ENCODE measurements around the gene XPC. TPM values are rescaled to one million over a fixed set of nuclear protein-coding genes. Genes with fewer than 3 reads are reported as not detected.

XPC gene
- polyA plus RNA-seq, 3 donors = 13.4 to 22.0 (median 15.5) TPM

DNA sequence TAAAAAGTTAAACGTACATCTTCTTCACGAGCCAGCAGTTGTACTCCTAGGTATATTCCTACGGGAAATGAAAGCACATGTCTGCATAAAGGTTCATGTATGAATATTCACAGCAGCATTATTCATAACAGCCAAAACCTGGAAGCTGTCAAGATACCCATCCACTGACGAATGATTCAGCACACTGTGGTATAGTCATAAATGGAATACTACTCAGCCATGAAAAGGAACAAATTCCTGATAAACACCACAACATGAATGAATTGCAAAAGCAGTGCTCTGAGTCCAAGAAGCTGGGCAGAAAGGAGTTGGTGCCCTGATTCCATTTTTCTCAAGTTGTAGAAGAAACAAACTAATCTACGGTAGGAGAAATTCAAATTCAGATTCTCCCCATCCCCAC, 49.7 kb downstream of the XPC start:
- intact Hi-C loops (cut with micrococcal nuclease) = loop anchor here in 1 of 2 donors (10.0 kb wide), 2 partner anchors 234 to 936 kb away; partner anchors contain the start of gene MRPS25
- Histone ChIP-seq H3K27me3 (ENCODE audit: control insufficient read depth in 2 of 2, insufficient read depth in 2 of 2, low read length in 2 of 2) (no peaks in the 10 kb centered on the region), H4K20me1 (ENCODE audit: insufficient read depth, low read length) (peaks cover 47% of the 10 kb centered on the region), H2AFZ (ENCODE audit: insufficient read depth, low read depth, low read length, poor library complexity, severe bottlenecking) (no peak overlapping the region), H3K9ac (ENCODE audit: insufficient read depth, low read length, poor library complexity, severe bottlenecking) (no peak overlapping the region), H3K9me3 (replicated peaks in 1 of 2; ENCODE audit: control insufficient read depth in 1 of 2, insufficient read depth in 1 of 2, low read length in 2 of 2) (no peaks in the 10 kb centered on the region), H3K36me3 (replicated peaks in 1 of 2; ENCODE audit: control insufficient read depth in 1 of 2, insufficient read depth in 2 of 2, low read length in 2 of 2) (peaks cover 43 to 66% of the 10 kb centered on the region in 2 donors), H3K79me2 (ENCODE audit: insufficient read depth, low read length) (peaks cover 46% of the 10 kb centered on the region), H3K4me1 (ENCODE audit: control insufficient read depth in 1 of 2, insufficient read depth in 2 of 2, low read length in 2 of 2) (peaks cover 19 to 22% of the 10 kb centered on the region in 2 donors), H3K4me2 (replicated peaks; ENCODE audit: extremely low read depth, low read length, poor library complexity, severe bottlenecking) (no peak overlapping the region), H3K4me3 (replicated peaks in 1 of 3; ENCODE audit: low read depth in 2 of 3, low read length in 3 of 3) (no peak overlapping the region), H3K27ac (ENCODE audit: low read depth in 1 of 2, low read length in 2 of 2) (no peak overlapping the region)
- H3K36me3 Mint-ChIP-seq = peaks cover 57 to 68% of the 10 kb centered on the region in 2 donors
- H3K9me3 Mint-ChIP-seq = no peaks in the 10 kb centered on the region
- H3K27ac Mint-ChIP-seq = no peak overlapping the region
- no peak for TF ChIP-seq CTCF (IDR thresholded peaks at IDR 0.05)
- WGBS (ENCODE audit: insufficient coverage) = 100% methylated on average over 1 of the region's 5 CpGs
- peaks cover 33% of the 10 kb centered on the region for H3K4me1 Mint-ChIP-seq
- H3K4me3 Mint-ChIP-seq = no peak overlapping the region
- peaks cover 0 to 2% (median 1%) of the 10 kb centered on the region in 3 donors for H3K27me3 Mint-ChIP-seq (ENCODE audit: low read depth in 3 of 3)
- no peak for DNase-seq

DNA sequence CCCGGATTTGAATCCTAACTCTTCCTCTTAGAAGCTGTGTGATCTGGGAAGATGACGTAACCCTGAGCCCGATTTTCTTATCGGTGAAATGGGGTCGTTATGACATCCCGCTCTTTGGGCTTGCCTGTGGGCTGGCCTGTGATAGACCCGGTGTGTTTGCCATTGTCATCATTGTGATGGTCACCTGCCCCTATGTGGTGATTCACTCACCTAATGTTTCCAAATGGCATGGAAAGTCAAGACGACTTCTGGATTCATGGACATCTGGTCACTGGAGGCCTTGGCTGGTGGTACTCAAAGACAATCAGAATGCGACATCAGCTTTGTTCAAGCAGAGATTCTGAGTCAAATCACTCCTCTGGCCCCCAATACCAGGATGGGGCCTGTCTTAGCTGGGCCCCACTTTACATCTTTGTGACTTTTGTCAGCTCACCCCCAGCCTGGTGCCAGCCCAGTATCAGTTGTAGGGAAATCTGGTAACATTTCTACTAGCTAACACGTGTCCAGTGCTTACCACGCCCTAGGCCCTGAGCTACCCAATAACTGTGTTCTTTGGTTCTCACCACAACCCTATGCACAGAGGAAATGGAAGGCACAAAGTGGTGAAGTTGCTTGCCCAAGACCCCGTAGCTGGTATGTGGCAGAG, 50.8 kb downstream of the XPC start:
- Histone ChIP-seq H3K4me3 (replicated peaks in 1 of 3; ENCODE audit: low read depth in 2 of 3, low read length in 3 of 3) (no peak overlapping the region), H3K27ac (ENCODE audit: low read depth in 1 of 2, low read length in 2 of 2) (peak overlapping the region in 1 of 2 donors; percentile 47), H3K9me3 (replicated peaks in 1 of 2; ENCODE audit: control insufficient read depth in 1 of 2, insufficient read depth in 1 of 2, low read length in 2 of 2) (no peaks in the 10 kb centered on the region), H2AFZ (ENCODE audit: insufficient read depth, low read depth, low read length, poor library complexity, severe bottlenecking) (no peak overlapping the region), H3K4me1 (ENCODE audit: control insufficient read depth in 1 of 2, insufficient read depth in 2 of 2, low read length in 2 of 2) (peaks cover 24 to 29% of the 10 kb centered on the region in 2 donors), H3K36me3 (replicated peaks in 1 of 2; ENCODE audit: control insufficient read depth in 1 of 2, insufficient read depth in 2 of 2, low read length in 2 of 2) (peaks cover 32 to 55% of the 10 kb centered on the region in 2 donors), H3K4me2 (replicated peaks; ENCODE audit: extremely low read depth, low read length, poor library complexity, severe bottlenecking) (no peak overlapping the region), H3K79me2 (ENCODE audit: insufficient read depth, low read length) (peaks cover 57% of the 10 kb centered on the region), H3K9ac (ENCODE audit: insufficient read depth, low read length, poor library complexity, severe bottlenecking) (no peak overlapping the region), H4K20me1 (ENCODE audit: insufficient read depth, low read length) (peaks cover 53% of the 10 kb centered on the region), H3K27me3 (ENCODE audit: control insufficient read depth in 2 of 2, insufficient read depth in 2 of 2, low read length in 2 of 2) (no peaks in the 10 kb centered on the region)
- Mint-ChIP-seq H3K27me3 (ENCODE audit: low read depth in 3 of 3) (peaks cover 0 to 2% (median 1%) of the 10 kb centered on the region in 3 donors), H3K36me3 (peaks cover 46 to 58% of the 10 kb centered on the region in 2 donors), H3K9me3 (no peaks in the 10 kb centered on the region), H3K4me1 (peaks cover 39% of the 10 kb centered on the region), H3K4me3 (no peak overlapping the region), H3K27ac (peak overlapping the region in 2 of 7 donors; percentile 54)
- DNase-seq = no peak
- intact Hi-C loops (cut with micrococcal nuclease) = loop anchor here in 1 of 2 donors (2.0 to 10.0 kb wide), 3 partner anchors 19 to 937 kb away; partner anchors contain the start of gene MRPS25
- 88% methylated on average over 7 of the region's 12 CpGs for WGBS (ENCODE audit: insufficient coverage)
- TF ChIP-seq CTCF (IDR thresholded peaks at IDR 0.05) = no peak

Measured in CD14-positive monocyte (primary cell).